Upper lobe of left lung (tissue), 6 donors: ENCODE results near the gene TXNL4B. TPM values are rescaled to one million over a fixed set of nuclear protein-coding genes. Genes with fewer than 3 reads are reported as not detected.

Experiments used
- total RNA-seq, 6 donors: library from RNA; depleted of rRNA in 4 of 6; stranded (reverse); fragments of >200 nt in 4 of 6; gene quantifications; one replicate each; pipeline versions ENCODE4 v1.1.0 to v1.2.1, GENCODE V29; 2016 to 2021
- donor health status: DM: no; HTN: no; CAD: no; lungs with moderate emphysema.
- donor health status: DM: no; HTN: yes; CAD: no; lungs with severe emphysema.

TXNL4B gene
- total RNA-seq, 6 donors from 2014 or later, result 5.7 to 13.4 (median 9.6) TPM

Other genes with a start within 250 kb of the TXNL4B start
- 10 to 100 TPM; 22.0 to 31.2 (median 29.1) TPM for gene ATXN1L, start 247.6 kb downstream of the TXNL4B start, total RNA-seq
- gene ZNF821, start 209.4 kb downstream of the TXNL4B start, total RNA-seq, result 10 to 100 TPM in 2 of 6 donors, 1 to 10 TPM in 4; 5.9 to 32.5 (median 7.4) TPM
- gene IST1, start 198.1 kb downstream of the TXNL4B start, total RNA-seq, result 100 to 1,000 TPM; 164 to 224 (median 176) TPM
- under 1 TPM in 5 of 6 donors, not detected in 1; under 0.01 to 0.59 (median 0.17) TPM for gene PKD1L3, start 93.2 kb downstream of the TXNL4B start, total RNA-seq
- gene DHODH, start 84.9 kb downstream of the TXNL4B start, total RNA-seq, result 10 to 100 TPM in 2 of 6 donors, 1 to 10 TPM in 4; 5.8 to 13.2 (median 7.8) TPM
- gene HP, start 39.1 kb downstream of the TXNL4B start, total RNA-seq, result 100 to 1,000 TPM in 1 of 6 donors, 10 to 100 TPM in 5; 13.7 to 132 (median 40.0) TPM
- 1 to 10 TPM in 2 of 6 donors, under 1 TPM in 1, not detected in 3; 0.76 to 2.2 (median 1.4) TPM for gene HPR, start 30.4 kb downstream of the TXNL4B start, total RNA-seq
- gene DHX38, start 227 bp upstream of the TXNL4B start, total RNA-seq, result 100 to 1,000 TPM in 1 of 6 donors, 10 to 100 TPM in 5; 45.9 to 211 (median 76.8) TPM
- gene PMFBP1, start 78.5 kb upstream of the TXNL4B start, total RNA-seq, result 1 to 10 TPM in 3 of 6 donors, under 1 TPM in 3; 0.15 to 7.3 (median 1.1) TPM